Stomach (tissue), 4 donors: ENCODE measurements around the gene UTP3.

Experiments
- EP300 ChIP-seq: sonication (generic); formaldehyde crosslinking; IDR thresholded peaks from one replicate; pipeline ENCODE4 v1.6.1; 2017; ENCODE audit warnings: antibody characterized with exemption
- POLR2A ChIP-seq, 4 donors: fragments of 450-650 bp; IDR thresholded peaks; one replicate each; pipeline ENCODE4 v1.6.1; 2016; ENCODE audit warnings: antibody characterized with exemption in 4 of 4, control low read depth in 2 of 4, mild to moderate bottlenecking in 1 of 4, moderate library complexity in 1 of 4
- TF ChIP-seq, protein P1 (sequence below), 7 experiments: fragments of 450-650 bp in 4 of 7; fragments of 200-600 bp in 3 of 7; sonication (generic) in 3 of 7; IDR thresholded peaks; one replicate each; pipeline ENCODE4 v1.5.1; 2016 to 2019; ENCODE audit warnings: antibody characterized with exemption in 7 of 7, control low read depth in 2 of 7, mild to moderate bottlenecking in 1 of 7

DNA sequence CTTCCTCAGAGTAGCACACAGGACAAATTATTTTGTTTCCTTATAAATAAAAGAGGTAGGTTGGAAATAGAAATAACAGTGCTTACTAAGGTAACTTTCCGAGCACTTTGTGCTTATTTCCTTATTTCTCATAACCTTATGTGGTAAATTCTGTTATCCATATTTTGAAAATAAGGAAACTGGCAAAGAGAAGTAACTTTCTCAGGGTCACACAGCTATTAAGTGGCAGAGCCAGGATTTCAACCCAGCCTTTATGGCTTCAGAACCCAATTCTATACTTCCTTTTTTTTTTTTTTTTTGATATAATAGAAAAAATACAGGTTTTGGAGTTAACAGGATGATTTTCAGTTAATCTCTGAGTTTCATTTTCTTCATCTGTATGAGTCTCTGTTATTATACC, 3.3 kb downstream of the UTP3 start:
- TF ChIP-seq EP300 (no peak), POLR2A (IDR thresholded peaks at IDR 0.05) (no peak)
- TF ChIP-seq, protein P1, sequence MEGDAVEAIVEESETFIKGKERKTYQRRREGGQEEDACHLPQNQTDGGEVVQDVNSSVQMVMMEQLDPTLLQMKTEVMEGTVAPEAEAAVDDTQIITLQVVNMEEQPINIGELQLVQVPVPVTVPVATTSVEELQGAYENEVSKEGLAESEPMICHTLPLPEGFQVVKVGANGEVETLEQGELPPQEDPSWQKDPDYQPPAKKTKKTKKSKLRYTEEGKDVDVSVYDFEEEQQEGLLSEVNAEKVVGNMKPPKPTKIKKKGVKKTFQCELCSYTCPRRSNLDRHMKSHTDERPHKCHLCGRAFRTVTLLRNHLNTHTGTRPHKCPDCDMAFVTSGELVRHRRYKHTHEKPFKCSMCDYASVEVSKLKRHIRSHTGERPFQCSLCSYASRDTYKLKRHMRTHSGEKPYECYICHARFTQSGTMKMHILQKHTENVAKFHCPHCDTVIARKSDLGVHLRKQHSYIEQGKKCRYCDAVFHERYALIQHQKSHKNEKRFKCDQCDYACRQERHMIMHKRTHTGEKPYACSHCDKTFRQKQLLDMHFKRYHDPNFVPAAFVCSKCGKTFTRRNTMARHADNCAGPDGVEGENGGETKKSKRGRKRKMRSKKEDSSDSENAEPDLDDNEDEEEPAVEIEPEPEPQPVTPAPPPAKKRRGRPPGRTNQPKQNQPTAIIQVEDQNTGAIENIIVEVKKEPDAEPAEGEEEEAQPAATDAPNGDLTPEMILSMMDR (IDR thresholded peaks at IDR 0.05): no peak
